Duodenal mucosa (tissue), 2 donors: ENCODE results near the gene FAM124A.

Source experiments
- H3K27ac ChIP-seq: one replicate; pipeline ENCODE4 v1.7.0; 2013; ENCODE audit warnings: low read depth, low read length
- H3K27me3 ChIP-seq, 2 donors: one replicate each; pipeline ENCODE4 v1.7.0; 2013; ENCODE audit warnings: low read length in 2 of 2, control low read depth in 1 of 2; ENCODE audit not compliant: insufficient read depth in 2 of 2, control insufficient read depth in 1 of 2
- H3K36me3 ChIP-seq, 2 donors: one replicate each; pipeline ENCODE4 v1.7.0; 2013; ENCODE audit warnings: low read length in 2 of 2, control low read depth in 1 of 2; ENCODE audit not compliant: insufficient read depth in 2 of 2, control insufficient read depth in 1 of 2
- H3K4me1 ChIP-seq, 2 donors: one replicate each; pipeline ENCODE4 v1.7.0; 2013; ENCODE audit warnings: low read length in 2 of 2, control low read depth in 1 of 2; ENCODE audit not compliant: insufficient read depth in 2 of 2, control insufficient read depth in 1 of 2
- H3K4me3 ChIP-seq, 2 donors: one replicate each; pipeline ENCODE4 v1.7.0; 2013; ENCODE audit warnings: low read length in 2 of 2, low read depth in 1 of 2
- H3K9ac ChIP-seq, 2 donors: one replicate each; pipeline ENCODE4 v1.7.0; 2013; ENCODE audit warnings: low read length in 2 of 2, low read depth in 1 of 2
- H3K9me3 ChIP-seq, 2 donors: one replicate each; pipeline ENCODE4 v1.7.0; 2013; ENCODE audit warnings: low read length in 2 of 2, control low read depth in 1 of 2; ENCODE audit not compliant: control insufficient read depth in 1 of 2

Gene FAM124A

DNA sequence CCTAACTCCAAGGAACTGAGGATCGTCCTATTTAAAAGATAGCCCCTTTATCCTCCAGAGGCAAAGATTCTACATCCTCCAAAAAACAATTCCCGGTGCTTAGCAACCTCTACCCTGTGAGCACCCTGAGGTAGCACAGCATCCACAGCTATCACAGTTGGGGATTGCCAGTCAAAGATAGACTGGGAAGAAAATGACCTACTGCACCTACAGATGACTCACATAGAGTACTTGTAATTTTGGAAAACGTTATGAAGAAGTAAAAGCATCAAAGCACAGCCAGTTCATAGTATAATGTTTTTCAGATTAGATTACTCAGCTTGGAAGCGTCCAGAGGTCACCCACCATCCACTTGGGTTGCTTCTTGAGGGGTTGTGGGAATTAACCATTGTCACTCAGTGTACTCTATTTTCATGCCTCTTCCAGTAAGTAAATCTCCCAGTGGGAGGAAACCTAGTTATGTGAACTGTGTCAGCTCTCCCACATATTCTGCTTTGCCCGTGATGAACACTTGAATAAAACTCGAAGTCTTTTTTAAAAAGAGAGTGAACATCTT lies 8.9 kb upstream of the FAM124A start:
- Histone ChIP-seq H3K27ac (no peak overlapping the region), H3K4me3 (no peak overlapping the region), H3K27me3 (peaks cover 7 to 14% of the 10 kb centered on the region in 2 donors)

DNA sequence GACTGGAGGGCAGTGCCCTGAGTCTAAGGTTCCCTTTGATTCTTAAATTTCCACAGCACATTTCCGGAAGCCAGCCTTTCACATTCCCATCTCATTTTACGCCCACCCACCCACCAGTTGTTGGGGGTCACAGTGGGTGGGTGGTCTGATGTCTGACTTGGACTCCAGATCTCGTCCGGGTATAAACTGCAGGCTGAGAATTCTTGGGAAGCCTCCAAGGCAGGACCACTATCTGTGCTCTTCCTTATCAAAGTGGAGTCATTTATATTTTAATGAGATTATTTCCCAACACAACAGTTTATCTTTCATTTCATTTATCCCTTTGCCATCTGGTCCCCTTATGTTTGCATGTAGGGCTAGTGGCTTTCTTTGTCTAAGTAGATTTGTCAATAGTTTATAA lies 3.6 kb upstream of the FAM124A start:
- H3K9me3 ChIP-seq, result no peaks in the 10 kb centered on the region
- H3K9ac ChIP-seq, result no peak overlapping the region
- no peak overlapping the region for H3K4me3 ChIP-seq
- H3K36me3 ChIP-seq, result no peaks in the 10 kb centered on the region
- no peak overlapping the region for H3K27ac ChIP-seq
- peaks cover 21 to 25% of the 10 kb centered on the region in 2 donors for H3K27me3 ChIP-seq
- peaks cover 4 to 10% of the 10 kb centered on the region in 2 donors for H3K4me1 ChIP-seq

More for the DNA sequence above, 8.9 kb upstream of the FAM124A start:
- H3K9ac ChIP-seq, result no peak overlapping the region
- no peaks in the 10 kb centered on the region for H3K4me1 ChIP-seq
- no peaks in the 10 kb centered on the region for H3K36me3 ChIP-seq
- H3K9me3 ChIP-seq, result no peaks in the 10 kb centered on the region

GRCh38 chr13:51220706-51221105 lies 1.5 kb upstream of the FAM124A start:
- Histone ChIP-seq H3K4me3 (no peak overlapping the region), H3K36me3 (no peaks in the 10 kb centered on the region), H3K4me1 (peaks cover 4 to 10% of the 10 kb centered on the region in 2 donors), H3K27ac (no peak overlapping the region), H3K27me3 (peaks cover 15 to 35% of the 10 kb centered on the region in 2 donors), H3K9me3 (no peaks in the 10 kb centered on the region), H3K9ac (no peak overlapping the region)

GRCh38 chr13:51221108-51221507 lies 1.1 kb upstream of the FAM124A start:
- Histone ChIP-seq H3K27me3 (peaks cover 15 to 35% of the 10 kb centered on the region in 2 donors), H3K4me1 (peaks cover 4 to 10% of the 10 kb centered on the region in 2 donors), H3K36me3 (no peaks in the 10 kb centered on the region), H3K9ac (no peak overlapping the region), H3K9me3 (no peaks in the 10 kb centered on the region), H3K4me3 (no peak overlapping the region), H3K27ac (no peak overlapping the region)

DNA sequence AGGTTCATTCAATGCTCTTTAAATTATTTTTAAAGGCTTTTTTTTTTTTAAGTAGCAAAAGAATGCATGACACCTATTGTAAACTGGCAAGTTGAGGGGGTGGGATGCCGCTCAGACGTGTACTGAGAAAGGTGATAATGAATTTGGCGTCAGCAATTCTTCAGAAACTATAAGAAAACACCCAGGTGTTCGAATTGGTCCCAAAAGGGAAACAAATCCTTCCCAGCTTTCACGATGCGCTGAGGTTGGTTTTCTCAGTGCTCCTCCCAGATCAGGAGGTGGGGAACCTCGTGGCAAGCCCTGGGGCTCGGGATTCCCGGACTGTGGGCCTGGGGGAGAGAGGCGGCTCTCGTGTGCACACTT lies 543 bp upstream of the FAM124A start:
- Histone ChIP-seq H3K9ac (peak overlapping the region in 1 of 2 donors; percentile 32), H3K27ac (no peak overlapping the region)

DNA sequence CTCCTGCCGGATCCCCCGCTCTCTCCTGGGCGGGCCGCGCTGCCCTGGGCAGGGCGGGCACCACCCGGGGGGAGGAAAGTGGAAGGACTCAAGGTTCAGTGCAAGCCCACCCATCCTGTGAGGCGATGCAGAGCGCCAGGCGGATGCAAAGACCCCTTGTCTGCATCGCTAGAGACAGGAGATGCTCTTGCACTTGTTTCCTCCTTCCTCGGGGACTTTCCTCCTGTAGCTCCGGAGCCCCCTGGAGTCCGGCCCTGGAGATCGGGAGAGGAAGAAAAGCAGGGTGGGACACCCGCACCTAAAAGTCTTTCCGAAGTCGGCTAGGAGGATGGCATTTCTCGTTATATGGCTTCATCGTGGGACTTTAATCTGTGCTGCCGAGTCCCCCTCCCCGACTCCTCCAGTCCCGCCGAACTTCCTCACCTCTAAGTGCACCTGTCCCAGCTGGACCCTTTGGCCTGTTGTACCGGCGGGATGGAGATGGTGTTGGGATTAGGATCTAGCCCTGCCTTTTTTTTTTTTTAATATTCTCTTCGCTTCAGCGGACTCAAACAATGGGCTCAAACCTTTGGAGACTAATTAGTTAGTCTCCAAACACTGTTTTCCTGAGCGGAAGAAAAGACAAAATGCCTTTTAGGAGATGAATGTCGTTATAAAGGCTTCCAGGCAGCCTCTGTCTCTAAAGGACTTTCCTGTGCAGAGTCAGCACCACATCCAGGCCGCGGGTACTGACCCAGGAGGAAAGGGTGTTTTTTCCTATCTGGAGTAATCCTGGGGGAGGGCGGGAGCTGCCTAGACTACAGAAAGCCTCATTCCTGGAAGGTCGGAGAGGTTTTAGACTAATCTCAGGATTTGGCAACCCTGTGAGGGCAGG lies 725 bp downstream of the FAM124A start:
- Histone ChIP-seq H3K36me3 (no peaks in the 10 kb centered on the region), H3K4me1 (peaks cover 4 to 10% of the 10 kb centered on the region in 2 donors), H3K4me3 (peak overlapping the region; percentile 51 to 65), H3K9ac (peak overlapping the region; percentile 18 to 55), H3K27me3 (peaks cover 15 to 35% of the 10 kb centered on the region in 2 donors), H3K9me3 (no peaks in the 10 kb centered on the region), H3K27ac (no peak overlapping the region)

More for the DNA sequence above, 543 bp upstream of the FAM124A start:
- Histone ChIP-seq H3K9me3 (no peaks in the 10 kb centered on the region), H3K4me1 (peaks cover 4 to 10% of the 10 kb centered on the region in 2 donors), H3K4me3 (peak overlapping the region; percentile 67 to 86), H3K36me3 (no peaks in the 10 kb centered on the region), H3K27me3 (peaks cover 15 to 35% of the 10 kb centered on the region in 2 donors)

- Histone ChIP-seq H3K4me3 (no peak overlapping the region), H3K9me3 (no peaks in the 10 kb centered on the region), H3K36me3 (no peaks in the 10 kb centered on the region), H3K9ac (no peak overlapping the region), H3K27ac (no peak overlapping the region), H3K27me3 (peaks cover 15 to 35% of the 10 kb centered on the region in 2 donors), H3K4me1 (peaks cover 4 to 10% of the 10 kb centered on the region in 2 donors)
Observed at GRCh38 chr13:51223560-51224270, 1.5 kb downstream of the FAM124A start.

GRCh38 chr13:51225029-51225428 lies 2.8 kb downstream of the FAM124A start:
- peaks cover 15 to 35% of the 10 kb centered on the region in 2 donors for H3K27me3 ChIP-seq
- H3K9me3 ChIP-seq, result no peaks in the 10 kb centered on the region
- H3K9ac ChIP-seq, result no peak overlapping the region
- no peak overlapping the region for H3K4me3 ChIP-seq
- peaks cover 4 to 10% of the 10 kb centered on the region in 2 donors for H3K4me1 ChIP-seq
- H3K36me3 ChIP-seq, result no peaks in the 10 kb centered on the region
- H3K27ac ChIP-seq, result no peak overlapping the region

DNA sequence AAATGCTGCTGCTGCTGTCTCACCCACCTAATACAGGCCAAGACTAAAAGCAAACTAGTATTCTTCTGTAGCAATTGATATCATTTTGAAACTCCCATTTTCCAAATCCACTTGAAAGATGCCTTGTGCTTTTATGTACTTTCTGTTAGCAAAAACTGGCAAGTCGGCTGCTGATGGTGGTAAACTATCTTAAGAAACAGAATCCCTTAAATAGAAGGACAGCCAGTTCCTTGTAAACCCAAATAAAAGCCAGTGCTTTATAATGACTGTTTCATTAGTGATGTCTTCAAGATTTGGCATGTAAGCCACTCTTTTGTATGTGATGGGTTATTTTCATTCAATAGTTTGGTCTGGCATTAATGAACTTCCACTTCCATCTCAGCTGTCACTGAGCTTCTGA lies 5.2 kb downstream of the FAM124A start:
- Histone ChIP-seq H3K4me3 (no peak overlapping the region), H3K27me3 (peaks cover 10 to 21% of the 10 kb centered on the region in 2 donors), H3K4me1 (peaks cover 4 to 5% of the 10 kb centered on the region in 2 donors), H3K9me3 (no peaks in the 10 kb centered on the region), H3K36me3 (no peaks in the 10 kb centered on the region), H3K9ac (no peak overlapping the region), H3K27ac (no peak overlapping the region)
